HCT116 (cell line): Measurements from ENCODE around the gene SLC12A5.

Source experiments
- CEBPB ChIP-seq: IDR thresholded peaks from 2 replicates; pipeline ENCODE4 v1.6.1; 2012; ENCODE audit warnings: low read depth
- CTCF ChIP-seq, 3 experiments: fragments of 200-600 bp in 1 of 3; sonication (generic) in 1 of 3; IDR thresholded peaks in 2 of 3; conservative IDR thresholded peaks in 1 of 3; 2 replicates each; pipeline ENCODE4 v1.5.1; 2012 to 2017; ENCODE audit warnings: low read depth in 2 of 3, low read length in 2 of 3, antibody characterized with exemption in 1 of 3, borderline replicate concordance in 1 of 3, control low read depth in 1 of 3, mild to moderate bottlenecking in 1 of 3, mixed read lengths in 1 of 3, mixed run types in 1 of 3, moderate library complexity in 1 of 3; ENCODE audit not compliant: insufficient read depth in 1 of 3
- EGR1 ChIP-seq: IDR thresholded peaks from 2 replicates; pipeline ENCODE4 v1.6.1; 2012; ENCODE audit warnings: low read depth
- FOSL1 ChIP-seq: IDR thresholded peaks from 2 replicates; pipeline ENCODE4 v1.6.1; 2012; ENCODE audit warnings: low read depth
- JUND ChIP-seq: IDR thresholded peaks from 2 replicates; pipeline ENCODE4 v1.6.1; 2012
- TF ChIP-seq, protein P1 (sequence below): IDR thresholded peaks from 2 replicates; pipeline ENCODE4 v1.6.1; 2012

- TF ChIP-seq CTCF (IDR thresholded peaks at IDR 0.05 in 2 of 3, conservative IDR thresholded peaks at IDR 0.05 in 1 of 3; ENCODE audit: borderline replicate concordance in 1 of 3, insufficient read depth in 1 of 3, low read depth in 2 of 3, low read length in 2 of 3) (no peak), CEBPB (no peak), FOSL1 (no peak), EGR1 (no peak), JUND (no peak)
- TF ChIP-seq, protein P1, sequence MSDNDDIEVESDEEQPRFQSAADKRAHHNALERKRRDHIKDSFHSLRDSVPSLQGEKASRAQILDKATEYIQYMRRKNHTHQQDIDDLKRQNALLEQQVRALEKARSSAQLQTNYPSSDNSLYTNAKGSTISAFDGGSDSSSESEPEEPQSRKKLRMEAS, result no peak
Observed at GRCh38 chr20:46100988-46101387, 72.0 kb downstream of the SLC12A5 start.
